NB4 (cell line): ENCODE results near the gene FSTL3.

Source experiments
- MAX ChIP-seq: IDR thresholded peaks from 2 replicates; pipeline ENCODE4 v1.6.1; 2011; ENCODE audit warnings: low read depth, low read length
- MYC ChIP-seq: IDR thresholded peaks from 2 replicates; pipeline ENCODE4 v1.6.1; 2011; ENCODE audit warnings: low read depth, low read length
- POLR2A ChIP-seq: IDR thresholded peaks from 2 replicates; pipeline ENCODE4 v1.6.1; 2011; ENCODE audit warnings: mild to moderate bottlenecking; ENCODE audit not compliant: insufficient read length; ENCODE audit errors: extremely low read depth
- TF ChIP-seq, protein P1 (sequence below): IDR thresholded peaks from one replicate; pipeline ENCODE4 v1.5.1; 2012; ENCODE audit warnings: low read depth, low read length

DNA sequence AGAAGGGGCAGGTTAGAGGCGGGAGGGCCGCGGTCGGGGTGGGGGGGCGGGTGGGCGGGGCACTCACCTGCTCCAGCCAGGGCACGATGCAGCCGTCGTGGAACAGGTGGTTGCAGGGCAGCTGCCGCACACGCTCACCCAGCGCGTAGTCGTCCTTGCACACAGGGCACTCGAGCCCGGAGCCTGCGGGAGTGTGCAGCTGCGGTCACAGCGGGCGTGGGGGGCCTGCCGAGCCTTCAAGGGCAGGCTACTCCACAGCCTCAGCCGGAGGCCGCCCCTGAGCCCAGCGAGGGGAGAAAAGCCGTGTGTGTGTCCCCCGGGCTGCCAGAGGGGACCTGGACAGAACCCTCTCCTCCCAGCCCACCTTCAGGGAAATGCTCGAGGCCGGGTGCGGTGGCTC, 27.9 kb upstream of the FSTL3 start:
- TF ChIP-seq POLR2A = no peak
- no peak for TF ChIP-seq MYC
- TF ChIP-seq, protein P1, sequence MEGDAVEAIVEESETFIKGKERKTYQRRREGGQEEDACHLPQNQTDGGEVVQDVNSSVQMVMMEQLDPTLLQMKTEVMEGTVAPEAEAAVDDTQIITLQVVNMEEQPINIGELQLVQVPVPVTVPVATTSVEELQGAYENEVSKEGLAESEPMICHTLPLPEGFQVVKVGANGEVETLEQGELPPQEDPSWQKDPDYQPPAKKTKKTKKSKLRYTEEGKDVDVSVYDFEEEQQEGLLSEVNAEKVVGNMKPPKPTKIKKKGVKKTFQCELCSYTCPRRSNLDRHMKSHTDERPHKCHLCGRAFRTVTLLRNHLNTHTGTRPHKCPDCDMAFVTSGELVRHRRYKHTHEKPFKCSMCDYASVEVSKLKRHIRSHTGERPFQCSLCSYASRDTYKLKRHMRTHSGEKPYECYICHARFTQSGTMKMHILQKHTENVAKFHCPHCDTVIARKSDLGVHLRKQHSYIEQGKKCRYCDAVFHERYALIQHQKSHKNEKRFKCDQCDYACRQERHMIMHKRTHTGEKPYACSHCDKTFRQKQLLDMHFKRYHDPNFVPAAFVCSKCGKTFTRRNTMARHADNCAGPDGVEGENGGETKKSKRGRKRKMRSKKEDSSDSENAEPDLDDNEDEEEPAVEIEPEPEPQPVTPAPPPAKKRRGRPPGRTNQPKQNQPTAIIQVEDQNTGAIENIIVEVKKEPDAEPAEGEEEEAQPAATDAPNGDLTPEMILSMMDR = no peak
- TF ChIP-seq MAX = no peak
